BE2C (cell line): Measurements from ENCODE around the gene SLC29A1.

Experiments
- DNase-seq: peaks from one replicate; pipeline ENCODE4 v3.0.0-alpha.2; 2020
- H3K27me3 ChIP-seq: fragments of 250-450 bp; sonication (Bioruptor Pico); 2 replicates; pipeline ENCODE4 v1.5.1; 2020; ENCODE audit warnings: mild to moderate bottlenecking
- H3K36me3 ChIP-seq: fragments of 250-450 bp; sonication (Bioruptor Pico); 2 replicates; pipeline ENCODE4 v1.5.1; 2020; ENCODE audit warnings: mild to moderate bottlenecking
- H3K4me1 ChIP-seq: fragments of 250-450 bp; sonication (Bioruptor Pico); 2 replicates; pipeline ENCODE4 v1.5.1; 2020
- H3K4me3 ChIP-seq: 2 replicates; pipeline ENCODE4 v1.5.1; 2011; ENCODE audit warnings: low read depth, low read length
- H3K9me3 ChIP-seq: fragments of 250-450 bp; sonication (Bioruptor Pico); 2 replicates; pipeline ENCODE4 v1.5.1; 2020
- CTCF ChIP-seq: IDR thresholded peaks from 2 replicates; pipeline ENCODE4 v1.5.1; 2012; ENCODE audit warnings: mild to moderate bottlenecking, low read depth, low read length

The SLC29A1 gene

GRCh38 chr6:44270526-44271405 is 47.4 kb downstream of the SLC29A1 start:
- H3K4me3 ChIP-seq, result peak overlapping the region; percentile 48
- H3K27me3 ChIP-seq, result no peaks in the 10 kb centered on the region
- no peak for TF ChIP-seq CTCF
- peak; percentile 64 for DNase-seq
- no peaks in the 10 kb centered on the region for H3K36me3 ChIP-seq
- H3K9me3 ChIP-seq, result no peaks in the 10 kb centered on the region
- peaks cover 4% of the 10 kb centered on the region; the same call in 1 of the 2 replicates for H3K4me1 ChIP-seq

- no peak for DNase-seq
- Histone ChIP-seq H3K4me3 (peak overlapping the region; percentile 34), H3K4me1 (peaks cover 4% of the 10 kb centered on the region; the same call in 1 of the 2 replicates), H3K9me3 (no peaks in the 10 kb centered on the region), H3K27me3 (no peaks in the 10 kb centered on the region), H3K36me3 (no peaks in the 10 kb centered on the region)
- TF ChIP-seq CTCF, result no peak
These were observed 48.0 kb downstream of the SLC29A1 start for GRCh38 chr6:44271406-44271723.

GRCh38 chr6:44271914-44272313 is 48.5 kb downstream of the SLC29A1 start:
- no peaks in the 10 kb centered on the region for H3K27me3 ChIP-seq
- H3K4me1 ChIP-seq, result peaks cover 4% of the 10 kb centered on the region; the same call in 1 of the 2 replicates

GRCh38 chr6:44272529-44272928 is 49.1 kb downstream of the SLC29A1 start:
- Histone ChIP-seq H3K4me1 (peaks cover 4% of the 10 kb centered on the region; the same call in 1 of the 2 replicates), H3K4me3 (no peak overlapping the region), H3K36me3 (no peaks in the 10 kb centered on the region), H3K9me3 (no peaks in the 10 kb centered on the region), H3K27me3 (no peaks in the 10 kb centered on the region)
- no peak for TF ChIP-seq CTCF
- DNase-seq, result no peak

More at GRCh38 chr6:44271914-44272313, 48.5 kb downstream of the SLC29A1 start:
- H3K4me3 ChIP-seq, result no peak overlapping the region
- TF ChIP-seq CTCF, result no peak
- no peaks in the 10 kb centered on the region for H3K36me3 ChIP-seq
- DNase-seq, result no peak
- H3K9me3 ChIP-seq, result no peaks in the 10 kb centered on the region

- TF ChIP-seq CTCF, result no peak
These were observed 49.7 kb downstream of the SLC29A1 start for GRCh38 chr6:44272999-44273566.

GRCh38 chr6:44273617-44274016 is 50.2 kb downstream of the SLC29A1 start:
- no peak for TF ChIP-seq CTCF
- Histone ChIP-seq H3K9me3 (no peaks in the 10 kb centered on the region), H3K36me3 (no peaks in the 10 kb centered on the region), H3K4me1 (peaks cover 4% of the 10 kb centered on the region; the same call in 1 of the 2 replicates), H3K27me3 (no peaks in the 10 kb centered on the region), H3K4me3 (no peak overlapping the region)
- DNase-seq, result no peak

More at GRCh38 chr6:44272999-44273566, 49.7 kb downstream of the SLC29A1 start:
- no peak overlapping the region for H3K4me3 ChIP-seq
- DNase-seq, result no peak
- H3K9me3 ChIP-seq, result no peaks in the 10 kb centered on the region
- no peaks in the 10 kb centered on the region for H3K36me3 ChIP-seq
- peaks cover 4% of the 10 kb centered on the region; the same call in 1 of the 2 replicates for H3K4me1 ChIP-seq
- no peaks in the 10 kb centered on the region for H3K27me3 ChIP-seq
